ENCODE data around the gene CCDC57.

- no peak for TF ChIP-seq EZH2phosphoT487 (IDR thresholded peaks at IDR 0.05; ENCODE audit: low read length)
- TF ChIP-seq CTCF (IDR thresholded peaks at IDR 0.05; ENCODE audit: low read length) = no peak
- TF ChIP-seq EZH2 (optimal IDR thresholded peaks at IDR 0.05; ENCODE audit: low read depth, low read length) = no peak
Observed at GRCh38 chr17:82145550-82146155, 67.0 kb downstream of the CCDC57 start.

Measured in MM.1S (cell line).